B cell (primary cell): ENCODE results near the gene SPTA1. TPM values are rescaled to one million over a fixed set of nuclear protein-coding genes. Genes with fewer than 3 reads are reported as not detected.

Source experiments
- ATAC-seq: fragments of 200-7000 bp; cut with Tn5 transposase; one replicate; pipeline ENCODE4 v1.10.0; 2021; ENCODE audit warnings: low read depth, mild to moderate bottlenecking, moderate number of reproducible peaks, moderate library complexity
- CTCF ChIA-PET: fragments of 350-600 bp; sonication (Branson Sonifier 250); formaldehyde crosslinking; loops from one replicate; lab custom pipeline; 2021; ENCODE audit warnings: antibody characterized with exemption, inconsistent platforms; lab: Charles Lee
- POLR2A ChIA-PET: fragments of 350-600 bp; sonication (Branson Sonifier 250); formaldehyde crosslinking; loops from one replicate; lab custom pipeline; 2021; ENCODE audit warnings: antibody characterized with exemption; lab: Charles Lee
- DNase-seq: peaks from one replicate; pipeline ENCODE4 v3.0.0; 2013
- H2AFZ ChIP-seq: 2 replicates; pipeline ENCODE4 v1.6.1; 2012; ENCODE audit warnings: mild to moderate bottlenecking, low read depth, low read length; ENCODE audit not compliant: insufficient read depth, poor library complexity, severe bottlenecking
- H3K27ac ChIP-seq, 2 donors: 1 replicate in 1 of 2; 2 replicates in 1 of 2; pipeline ENCODE4 v1.5.1; 2012 to 2013; ENCODE audit warnings: low read length in 2 of 2, mild to moderate bottlenecking in 2 of 2, moderate library complexity in 1 of 2
- H3K27me3 ChIP-seq, 4 experiments: fragments of 200-600 bp in 1 of 4; sonication (generic) in 1 of 4; replicated peaks in 1 of 4; 1 replicate in 2 of 4; 2 replicates in 2 of 4; pipeline versions ENCODE4 v1.6.1 to v1.7.0; 2013 to 2016; ENCODE audit warnings: low read length in 3 of 4, mild to moderate bottlenecking in 2 of 4, mixed read lengths in 1 of 4, moderate library complexity in 1 of 4; ENCODE audit not compliant: insufficient read depth in 4 of 4, control insufficient read depth in 3 of 4; ENCODE audit errors: control extremely low read depth in 1 of 4
- H3K36me3 ChIP-seq, 2 experiments: replicated peaks in 1 of 2; 1 replicate in 1 of 2; 2 replicates in 1 of 2; pipeline versions ENCODE4 v1.6.1 to v1.7.1; 2013; ENCODE audit warnings: low read length in 1 of 2; ENCODE audit not compliant: insufficient read depth in 2 of 2, control insufficient read depth in 1 of 2; ENCODE audit errors: control extremely low read depth in 1 of 2, extremely low read depth in 1 of 2
- H3K4me1 ChIP-seq, 2 donors: fragments of 200-600 bp in 1 of 2; sonication (generic) in 1 of 2; 1 replicate in 1 of 2; 2 replicates in 1 of 2; pipeline versions ENCODE4 v1.5.1 to v1.6.1; 2013 to 2017; ENCODE audit warnings: low read length in 2 of 2; ENCODE audit not compliant: control insufficient read depth in 2 of 2, insufficient read depth in 2 of 2
- H3K4me2 ChIP-seq: replicated peaks from 2 replicates; pipeline ENCODE3; 2012; ENCODE audit warnings: mild to moderate bottlenecking, low read depth, low read length; ENCODE audit not compliant: poor library complexity, severe bottlenecking
- H3K4me3 ChIP-seq, 5 experiments: fragments of 200-600 bp in 1 of 5; sonication (generic) in 1 of 5; 1 replicate in 3 of 5; 2 replicates in 2 of 5; pipeline versions ENCODE4 v1.5.1 to v1.7.0; 2011 to 2016; ENCODE audit warnings: low read length in 4 of 5, mild to moderate bottlenecking in 4 of 5, low read depth in 2 of 5, control low read depth in 1 of 5, moderate library complexity in 1 of 5; ENCODE audit not compliant: insufficient read depth in 1 of 5; ENCODE audit errors: control extremely low read depth in 1 of 5, extremely low read depth in 1 of 5
- H3K79me2 ChIP-seq: fragments of 200-600 bp; sonication (generic); one replicate; pipeline ENCODE4 v1.6.0; 2016; ENCODE audit warnings: low read length; ENCODE audit not compliant: control insufficient read depth, insufficient read depth
- H3K9ac ChIP-seq: fragments of 200-600 bp; sonication (generic); 2 replicates; pipeline ENCODE4 v1.6.1; 2017; ENCODE audit warnings: mild to moderate bottlenecking, low read length, moderate library complexity
- H3K9me3 ChIP-seq, 3 donors: one replicate each; pipeline versions ENCODE4 v1.6.1 to v1.7.1; 2013; ENCODE audit warnings: low read length in 2 of 3; ENCODE audit not compliant: control insufficient read depth in 2 of 3, insufficient read depth in 1 of 3; ENCODE audit errors: control extremely low read depth in 1 of 3
- H4K20me1 ChIP-seq: 2 replicates; pipeline ENCODE4 v1.6.0; 2012; ENCODE audit warnings: mild to moderate bottlenecking, low read length; ENCODE audit not compliant: insufficient read depth, control insufficient read depth, poor library complexity, severe bottlenecking
- H3K27ac Mint-ChIP-seq: one replicate; pipeline ENCODE4 v1.8.0; 2021; ENCODE audit warnings: mixed read lengths
- H3K27me3 Mint-ChIP-seq: one replicate; pipeline ENCODE4 v1.8.0; 2021; ENCODE audit warnings: mixed read lengths
- H3K4me1 Mint-ChIP-seq: one replicate; pipeline ENCODE4 v1.8.0; 2021; ENCODE audit warnings: mixed read lengths
- H3K4me3 Mint-ChIP-seq: one replicate; pipeline ENCODE4 v1.8.0; 2021; ENCODE audit warnings: mixed read lengths
- H3K9me3 Mint-ChIP-seq: one replicate; pipeline ENCODE4 v1.8.0; 2022; ENCODE audit warnings: mixed read lengths; ENCODE audit not compliant: insufficient read depth
- CTCF ChIP-seq: fragments of 200-600 bp; IDR thresholded peaks from one replicate; pipeline ENCODE4 v1.8.0; 2022; ENCODE audit warnings: antibody characterized with exemption, mild to moderate bottlenecking
- EZH2 ChIP-seq: IDR thresholded peaks from 2 replicates; pipeline ENCODE4 v1.6.1; 2012; ENCODE audit warnings: borderline replicate concordance, low read depth, mild to moderate bottlenecking, moderate library complexity, low read length; ENCODE audit not compliant: insufficient read depth, poor library complexity, severe bottlenecking
- WGBS: methylation state at CpG from one replicate; pipeline ENCODE4 v1.1.5; 2013; ENCODE audit warnings: missing lambda C conversion rate; ENCODE audit not compliant: insufficient coverage; 5-methylcytosine and 5-hydroxymethylcytosine counted together
- intact Hi-C: fragments of 100-400 bp; cut with micrococcal nuclease; formaldehyde crosslinking; loops from one replicate; pipeline ENCODE4 v1.10.0; 2022
- polyA plus RNA-seq: library from polyadenylated mRNA; depleted of rRNA; stranded (reverse); fragments of >200 nt; gene quantifications from 2 replicates; pipeline ENCODE4 v1.2.3, GENCODE V29; 2012
- total RNA-seq, 2 donors: library from RNA; stranded (reverse); fragments of 120-200 nt in 1 of 2; gene quantifications; 1 replicate in 1 of 2; 2 replicates in 1 of 2; pipeline versions ENCODE4 v1.2.3 to v1.2.4, GENCODE V29; 2013 to 2022

The SPTA1 gene
- total and polyA plus RNA-seq, 2 donors (not counting 1 experiment from before 2014, with no cell fraction given): 0.21 TPM; not detected in 1

- 87% methylated on average over 1 of the region's 2 CpGs for WGBS
- DNase-seq (no peak), ATAC-seq (no peak)
- intact Hi-C loops: no loop called here
- Histone ChIP-seq H3K4me2 (no peak overlapping the region), H3K27me3 (no peaks in the 10 kb centered on the region), H3K9ac (no peak overlapping the region), H3K4me1 (no peaks in the 10 kb centered on the region), H3K79me2 (no peaks in the 10 kb centered on the region), H4K20me1 (no peaks in the 10 kb centered on the region), H3K9me3 (no peaks in the 10 kb centered on the region), H3K27ac (no peak overlapping the region), H3K36me3 (no peaks in the 10 kb centered on the region), H2AFZ (no peak overlapping the region), H3K4me3 (no peak overlapping the region)
- POLR2A ChIA-PET: no interaction called here
- Mint-ChIP-seq H3K27me3 (peaks cover 11% of the 10 kb centered on the region), H3K4me3 (no peak overlapping the region), H3K27ac (no peak overlapping the region), H3K9me3 (no peaks in the 10 kb centered on the region), H3K4me1 (no peaks in the 10 kb centered on the region)
- no peak for TF ChIP-seq CTCF
- TF ChIP-seq EZH2: no peak
- CTCF ChIA-PET: no interaction called here
Observed at GRCh38 chr1:158732524-158732923, 46.0 kb upstream of the SPTA1 start.

GRCh38 chr1:158731707-158732106, 45.2 kb upstream of the SPTA1 start:
- H3K9me3 ChIP-seq: no peaks in the 10 kb centered on the region
- no peak overlapping the region for H3K9ac ChIP-seq
- no peak overlapping the region for H3K4me2 ChIP-seq
- no peak overlapping the region for H3K4me3 Mint-ChIP-seq
- no peaks in the 10 kb centered on the region for H3K9me3 Mint-ChIP-seq
- H3K4me3 ChIP-seq: no peak overlapping the region
- no peak overlapping the region for H3K27ac Mint-ChIP-seq
- no peaks in the 10 kb centered on the region for H3K4me1 Mint-ChIP-seq
- WGBS: 95% methylated on average over 4 of the region's 4 CpGs
- no peak overlapping the region for H2AFZ ChIP-seq
- intact Hi-C loops: no loop called here
- CTCF ChIA-PET: no interaction called here
- no peak overlapping the region for H3K27ac ChIP-seq
- no peaks in the 10 kb centered on the region for H3K79me2 ChIP-seq
- POLR2A ChIA-PET: no interaction called here
- ATAC-seq (no peak), DNase-seq (no peak)
- peaks cover 0 to 4% (median 0%) of the 10 kb centered on the region in 4 experiments for H3K27me3 ChIP-seq
- H3K4me1 ChIP-seq: no peaks in the 10 kb centered on the region
- H4K20me1 ChIP-seq: no peaks in the 10 kb centered on the region
- TF ChIP-seq CTCF (no peak), EZH2 (no peak)
- H3K27me3 Mint-ChIP-seq: peaks cover 11% of the 10 kb centered on the region
- no peaks in the 10 kb centered on the region for H3K36me3 ChIP-seq
